IMR-90 (cell line): ENCODE results near the gene SDR9C7. TPM values are rescaled to one million over a fixed set of nuclear protein-coding genes. Genes with fewer than 3 reads are reported as not detected.

Experiments used
- ATAC-seq: fragments of 200-7000 bp; cut with Tn5 transposase; 2 replicates; pipeline ENCODE4 v1.9.1; 2020; ENCODE audit warnings: low read depth, mild to moderate bottlenecking, moderate library complexity
- BruUV-seq: library from RNA; stranded (reverse); fragments of 400-500 nt; replicated peaks from 2 replicates; lab custom pipeline; 2021; lab: Mats Ljungman, UMichigan
- CTCF ChIA-PET: fragments of 300-600 bp; formaldehyde crosslinking; extraction: SDS; loops from one replicate; lab custom pipeline; 2021; ENCODE audit warnings: antibody characterized with exemption; lab: Yijun Ruan, JAX
- POLR2A ChIA-PET: fragments of 300-600 bp; sonication (Branson Sonifier 250); formaldehyde crosslinking; loops from one replicate; lab custom pipeline; 2022; ENCODE audit warnings: antibody characterized with exemption; ENCODE audit not compliant: unreplicated experiment; lab: Charles Lee
- DNase-seq: peaks from one replicate; pipeline ENCODE4 v3.0.0; 2013
- H2AFZ ChIP-seq: replicated peaks from 2 replicates; pipeline ENCODE3; 2013; ENCODE audit warnings: low read length, mild to moderate bottlenecking; ENCODE audit not compliant: poor library complexity
- H2AK5ac ChIP-seq: 2 replicates; pipeline ENCODE4 v1.6.1; 2013; ENCODE audit warnings: low read depth, low read length, inconsistent platforms
- H2AK9ac ChIP-seq: replicated peaks from 2 replicates; pipeline ENCODE3; 2013; ENCODE audit warnings: mild to moderate bottlenecking, low read depth, low read length, moderate library complexity; ENCODE audit not compliant: poor library complexity
- H2BK120ac ChIP-seq: 2 replicates; pipeline ENCODE4 v1.6.1; 2013; ENCODE audit warnings: low read depth, low read length, inconsistent platforms
- H2BK15ac ChIP-seq: 3 replicates; pipeline ENCODE4 v1.6.1; 2013; ENCODE audit warnings: low read depth, low read length, inconsistent platforms
- H2BK20ac ChIP-seq: 2 replicates; pipeline ENCODE4 v1.6.1; 2013; ENCODE audit warnings: low read depth, mild to moderate bottlenecking, inconsistent platforms, low read length, moderate library complexity
- H2BK5ac ChIP-seq: 2 replicates; pipeline ENCODE4 v1.6.1; 2013; ENCODE audit warnings: mild to moderate bottlenecking, low read depth, low read length, inconsistent platforms; ENCODE audit not compliant: poor library complexity, severe bottlenecking
- H3K14ac ChIP-seq: replicated peaks from 2 replicates; pipeline ENCODE4 v1.6.1; 2013; ENCODE audit warnings: low read depth, low read length, inconsistent platforms
- H3K18ac ChIP-seq: 2 replicates; pipeline ENCODE4 v1.6.1; 2013; ENCODE audit warnings: low read depth, low read length, control low read depth
- H3K23ac ChIP-seq: 2 replicates; pipeline ENCODE4 v1.6.1; 2013; ENCODE audit warnings: low read depth, low read length, inconsistent platforms
- H3K27ac ChIP-seq: 2 replicates; pipeline ENCODE4 v1.5.1; 2013; ENCODE audit warnings: mild to moderate bottlenecking, control low read depth, low read length; ENCODE audit not compliant: insufficient read depth
- H3K27me3 ChIP-seq: 2 replicates; pipeline ENCODE4 v1.6.1; 2013; ENCODE audit warnings: low read length; ENCODE audit not compliant: control insufficient read depth, insufficient read depth
- H3K36me3 ChIP-seq: 2 replicates; pipeline ENCODE4 v1.6.1; 2013; ENCODE audit warnings: low read length, mixed read lengths; ENCODE audit not compliant: control insufficient read depth, insufficient read depth
- H3K4ac ChIP-seq: 2 replicates; pipeline ENCODE4 v1.6.1; 2013; ENCODE audit warnings: low read depth, low read length, inconsistent platforms
- H3K4me1 ChIP-seq: 2 replicates; pipeline ENCODE4 v1.6.1; 2013; ENCODE audit warnings: low read length, mixed read lengths; ENCODE audit not compliant: control insufficient read depth, insufficient read depth
- H3K4me2 ChIP-seq: 2 replicates; pipeline ENCODE4 v1.6.1; 2013; ENCODE audit warnings: low read depth, mild to moderate bottlenecking, control low read depth, low read length, moderate library complexity
- H3K4me3 ChIP-seq: 2 replicates; pipeline ENCODE4 v1.5.1; 2013; ENCODE audit warnings: low read depth, mild to moderate bottlenecking, control low read depth, low read length, moderate library complexity; ENCODE audit not compliant: insufficient read depth
- H3K56ac ChIP-seq: 2 replicates; pipeline ENCODE4 v1.6.1; 2013; ENCODE audit warnings: low read length, inconsistent platforms; ENCODE audit not compliant: insufficient read depth; ENCODE audit errors: extremely low read depth
- H3K79me1 ChIP-seq, 2 experiments: 2 replicates each; pipeline ENCODE4 v1.6.1; 2013; ENCODE audit warnings: low read length in 2 of 2, inconsistent platforms in 1 of 2, low read depth in 1 of 2
- H3K9ac ChIP-seq: 2 replicates; pipeline ENCODE4 v1.6.1; 2013; ENCODE audit warnings: low read depth, low read length, control low read depth
- H3K9me1 ChIP-seq: 2 replicates; pipeline ENCODE4 v1.6.1; 2013; ENCODE audit warnings: low read length, inconsistent platforms; ENCODE audit not compliant: insufficient read depth
- H3K9me3 ChIP-seq: 2 replicates; pipeline ENCODE4 v1.6.1; 2013; ENCODE audit warnings: low read length; ENCODE audit not compliant: control insufficient read depth, insufficient read depth
- H4K20me1 ChIP-seq: 2 replicates; pipeline ENCODE4 v1.6.1; 2013; ENCODE audit warnings: low read length, inconsistent platforms; ENCODE audit not compliant: insufficient read depth
- H4K5ac ChIP-seq: 2 replicates; pipeline ENCODE4 v1.6.1; 2013; ENCODE audit warnings: mild to moderate bottlenecking, low read depth, low read length, control low read depth
- H4K8ac ChIP-seq, 2 experiments: 2 replicates each; pipeline ENCODE4 v1.6.1; 2013; ENCODE audit warnings: low read depth in 2 of 2, low read length in 2 of 2, control low read depth in 1 of 2, inconsistent platforms in 1 of 2
- H4K91ac ChIP-seq: 2 replicates; pipeline ENCODE4 v1.6.1; 2013; ENCODE audit warnings: low read depth, low read length, inconsistent platforms; ENCODE audit not compliant: insufficient read depth
- BHLHE40 ChIP-seq: fragments of 150-350 bp; IDR thresholded peaks from 2 replicates; pipeline ENCODE4 v1.6.1; 2016; ENCODE audit warnings: mild to moderate bottlenecking, low read depth, low read length
- MAFK ChIP-seq: IDR thresholded peaks from 2 replicates; pipeline ENCODE4 v1.6.1; 2012; ENCODE audit warnings: low read depth, low read length, improper control_type of control experiment
- MAZ ChIP-seq: IDR thresholded peaks from 2 replicates; pipeline ENCODE4 v1.6.1; 2012; ENCODE audit warnings: low read depth, mild to moderate bottlenecking, low read length, improper control_type of control experiment, moderate library complexity, borderline replicate concordance
- MXI1 ChIP-seq: IDR thresholded peaks from 2 replicates; pipeline ENCODE4 v1.6.1; 2012; ENCODE audit warnings: low read depth, mild to moderate bottlenecking, low read length, moderate library complexity, borderline replicate concordance
- NFE2L2 ChIP-seq: fragments of 150-350 bp; IDR thresholded peaks from 2 replicates; pipeline ENCODE4 v1.6.1; 2016; ENCODE audit warnings: low read depth, mild to moderate bottlenecking, low read length
- SMC3 ChIP-seq: fragments of 150-350 bp; IDR thresholded peaks from 2 replicates; pipeline ENCODE4 v1.6.1; 2016; ENCODE audit warnings: low read depth, mild to moderate bottlenecking, antibody characterized with exemption, low read length, moderate library complexity
- WGBS, 2 experiments: methylation state at CpG; one replicate each; pipeline versions ENCODE4 v1.1.5 to v1.1.7; 2013; ENCODE audit warnings: missing lambda C conversion rate in 2 of 2; ENCODE audit not compliant: insufficient read length in 1 of 2; ENCODE audit errors: extremely low coverage in 2 of 2; 5-methylcytosine and 5-hydroxymethylcytosine counted together
- dilution Hi-C: fragments of 300-500 bp; cut with HindIII; formaldehyde crosslinking; loops from one replicate; pipeline ENCODE4 v1.14.3; 2018; ENCODE audit warnings: low sequenced_read_pairs; ENCODE audit not compliant: unreplicated experiment
- in situ Hi-C: fragments of 300-500 bp; cut with MboI; formaldehyde crosslinking; loops from 3 replicates; pipeline ENCODE4 v1.14.3; 2019; ENCODE audit warnings: low sequenced_read_pairs, inconsistent platforms, mixed read lengths
- intact Hi-C: fragments of 100-400 bp; cut with micrococcal nuclease; formaldehyde crosslinking; loops from 2 replicates; pipeline ENCODE4 v1.10.0; 2022
- polyA plus RNA-seq, 3 experiments: library from polyadenylated mRNA; depleted of rRNA; stranded (reverse); fragments of >200 nt; gene quantifications; 2 replicates each; pipeline ENCODE4 v1.2.3, GENCODE V29; 2012; ENCODE audit warnings: low replicate concordance in 1 of 3
- total RNA-seq: library from RNA; depleted of rRNA; stranded (reverse); fragments of >200 nt; gene quantifications from 2 replicates; pipeline ENCODE4 v1.2.3, GENCODE V29; 2012

SDR9C7 gene
- total and polyA plus RNA-seq, 2 of the 4 experiments (the other 2 are of a cell fraction) = not detected

GRCh38 chr12:56935157-56935556 lies 949 bp upstream of the SDR9C7 start:
- Histone ChIP-seq H3K79me1 (no peaks in the 10 kb centered on the region), H3K4ac (no peak overlapping the region), H3K18ac (no peak overlapping the region), H2AK5ac (no peak overlapping the region), H3K4me3 (no peak overlapping the region), H2AK9ac (no peak overlapping the region), H3K27me3 (peaks cover 31% of the 10 kb centered on the region), H2BK120ac (no peak overlapping the region), H3K9ac (no peak overlapping the region), H3K14ac (no peak overlapping the region), H4K20me1 (no peaks in the 10 kb centered on the region), H3K56ac (no peak overlapping the region), H4K8ac (no peak overlapping the region), H3K4me1 (no peaks in the 10 kb centered on the region; the same call in 1 of the 2 replicates), H2BK20ac (no peak overlapping the region), H3K9me3 (no peaks in the 10 kb centered on the region), H2AFZ (no peak overlapping the region), H3K9me1 (no peaks in the 10 kb centered on the region; the same call in 1 of the 2 replicates), H4K5ac (no peak overlapping the region), H2BK5ac (no peak overlapping the region), H3K4me2 (no peak overlapping the region), H3K23ac (no peak overlapping the region), H3K27ac (no peak overlapping the region), H2BK15ac (no peak overlapping the region), H3K36me3 (no peaks in the 10 kb centered on the region), H4K91ac (no peak overlapping the region)
- ChIA-PET CTCF (no interaction called here), POLR2A (no interaction called here)
- TF ChIP-seq NFE2L2 = no peak
- no peak for TF ChIP-seq MAFK
- TF ChIP-seq BHLHE40 = no peak
- no peak for TF ChIP-seq MAZ
- TF ChIP-seq MXI1 = no peak
- TF ChIP-seq SMC3 = no peak
- in situ Hi-C loops = no loop called here
- intact Hi-C loops = no loop called here
- WGBS, 2 experiments = 17% methylated on average over 1 of the region's 2 CpGs; no CpG with 5 or more reads in 1 of the 2 experiments
- BruUV-seq = no TSS peak
- dilution Hi-C loops = no loop called here
- DNase-seq = no peak
- ATAC-seq = no peak
